WTC11 (cell line): ENCODE results near the gene CDV3. TPM values are rescaled to one million over a fixed set of nuclear protein-coding genes. Genes with fewer than 3 reads are reported as not detected.

Experiments
- ATAC-seq: fragments of 200-7000 bp; cut with Tn5 transposase; 2 replicates; pipeline ENCODE4 v1.10.0; 2021; ENCODE audit warnings: mild to moderate bottlenecking, moderate library complexity
- CTCF ChIA-PET: fragments of 300-600 bp; sonication (Branson Sonifier 250); formaldehyde crosslinking; loops from one replicate; lab custom pipeline; 2021; ENCODE audit warnings: antibody characterized with exemption; lab: Charles Lee
- POLR2A ChIA-PET: fragments of 350-600 bp; sonication (Branson Sonifier 250); formaldehyde crosslinking; loops from one replicate; lab custom pipeline; 2021; ENCODE audit warnings: antibody characterized with exemption; lab: Charles Lee
- DNase-seq: peaks from one replicate; pipeline ENCODE4 v3.0.0; 2021; ENCODE audit warnings: low spot score
- H3K27ac Mint-ChIP-seq: 2 replicates; pipeline ENCODE4 v1.8.0; 2021; ENCODE audit warnings: mixed read lengths
- H3K27me3 Mint-ChIP-seq: 2 replicates; pipeline ENCODE4 v1.8.0; 2021; ENCODE audit warnings: low read depth, mild to moderate bottlenecking, moderate library complexity, mixed read lengths
- H3K36me3 Mint-ChIP-seq: 2 replicates; pipeline ENCODE4 v1.8.0; 2021; ENCODE audit warnings: mixed read lengths
- H3K4me1 Mint-ChIP-seq: 2 replicates; pipeline ENCODE4 v1.8.0; 2022; ENCODE audit warnings: mixed read lengths
- H3K4me3 Mint-ChIP-seq: 2 replicates; pipeline ENCODE4 v1.8.0; 2021; ENCODE audit warnings: mild to moderate bottlenecking, moderate library complexity, mixed read lengths
- H3K9me3 Mint-ChIP-seq: 2 replicates; pipeline ENCODE4 v1.8.0; 2021; ENCODE audit warnings: mixed read lengths
- AFF4 ChIP-seq: sonication (generic); formaldehyde crosslinking; IDR thresholded peaks from 2 replicates; pipeline ENCODE4 v1.8.1; 2023; ENCODE audit warnings: mild to moderate bottlenecking, missing genetic modification reagents, borderline replicate concordance
- CBFB ChIP-seq: sonication (generic); formaldehyde crosslinking; IDR thresholded peaks from 2 replicates; pipeline ENCODE4 v1.8.1; 2022; ENCODE audit warnings: mild to moderate bottlenecking, low read depth, missing genetic modification reagents
- E2F5 ChIP-seq: sonication (generic); formaldehyde crosslinking; IDR thresholded peaks from 2 replicates; pipeline ENCODE4 v1.8.1; 2022; ENCODE audit warnings: mild to moderate bottlenecking, moderate library complexity, missing genetic modification reagents
- ERG ChIP-seq: fragments of 250-450 bp; sonication (Bioruptor Pico); IDR thresholded peaks from 2 replicates; pipeline ENCODE4 v1.8.0; 2021; ENCODE audit warnings: mild to moderate bottlenecking
- GTF2I ChIP-seq: fragments of 250-450 bp; sonication (Bioruptor Pico); conservative IDR thresholded peaks from 2 replicates; pipeline ENCODE4 v1.4.0; 2021; ENCODE audit warnings: mild to moderate bottlenecking
- IRF2 ChIP-seq: sonication (generic); formaldehyde crosslinking; IDR thresholded peaks from 2 replicates; pipeline ENCODE4 v1.8.0; 2022; ENCODE audit warnings: low read depth, missing genetic modification reagents, borderline replicate concordance
- KAT7 ChIP-seq: sonication (generic); formaldehyde crosslinking; IDR thresholded peaks from 2 replicates; pipeline ENCODE4 v1.8.1; 2023; ENCODE audit warnings: missing genetic modification reagents, mild to moderate bottlenecking, borderline replicate concordance
- NFATC4 ChIP-seq: fragments of 250-450 bp; sonication (Bioruptor Pico); IDR thresholded peaks from 2 replicates; pipeline ENCODE4 v1.9.0; 2021; ENCODE audit warnings: mild to moderate bottlenecking
- NFYB ChIP-seq: sonication (generic); formaldehyde crosslinking; conservative IDR thresholded peaks from 2 replicates; pipeline ENCODE4 v1.8.0; 2022; ENCODE audit warnings: low read depth, missing genetic modification reagents
- NR1H2 ChIP-seq: sonication (generic); formaldehyde crosslinking; IDR thresholded peaks from 2 replicates; pipeline ENCODE4 v1.9.0; 2021; ENCODE audit warnings: mild to moderate bottlenecking, moderate library complexity, missing genetic modification reagents
- ZMAT4 ChIP-seq: fragments of 250-450 bp; sonication (Bioruptor Pico); IDR thresholded peaks from 2 replicates; pipeline ENCODE4 v1.9.0; 2021; ENCODE audit warnings: mild to moderate bottlenecking
- ZNF219 ChIP-seq: sonication (generic); formaldehyde crosslinking; IDR thresholded peaks from 2 replicates; pipeline ENCODE4 v1.8.0; 2023; ENCODE audit warnings: missing genetic modification reagents, mild to moderate bottlenecking, borderline replicate concordance
- ZNF281 ChIP-seq: sonication (generic); formaldehyde crosslinking; IDR thresholded peaks from 2 replicates; pipeline ENCODE4 v1.8.0; 2023; ENCODE audit warnings: mild to moderate bottlenecking, missing genetic modification reagents
- ZNF317 ChIP-seq: sonication (generic); formaldehyde crosslinking; IDR thresholded peaks from 2 replicates; pipeline ENCODE4 v1.8.1; 2023; ENCODE audit warnings: low read depth, mild to moderate bottlenecking, moderate library complexity, missing genetic modification reagents, borderline replicate concordance
- ZNF671 ChIP-seq: fragments of 250-450 bp; sonication (Bioruptor Pico); IDR thresholded peaks from 2 replicates; pipeline ENCODE4 v1.8.0; 2021; ENCODE audit warnings: mild to moderate bottlenecking
- total RNA-seq: library from RNA; stranded (reverse); gene quantifications from 3 replicates; pipeline ENCODE4 v1.2.3, GENCODE V29; 2021

The CDV3 gene
- total RNA-seq, 1 experiment from 2014 or later = 162 TPM

- TF ChIP-seq ZNF219 (CRISPR knock-in tag) = no peak
- TF ChIP-seq NFYB (CRISPR knock-in tag) = no peak
- no peak for TF ChIP-seq KAT7 (CRISPR knock-in tag)
- TF ChIP-seq E2F5 (CRISPR knock-in tag) = no peak
- TF ChIP-seq ZNF317 (CRISPR knock-in tag) = no peak
- no peak for TF ChIP-seq ZNF671 (CRISPR knock-in tag)
- TF ChIP-seq CBFB (CRISPR knock-in tag) = no peak
Observed at GRCh38 chr3:133575086-133575485, 1.6 kb downstream of the CDV3 start (continued).

- H3K9me3 Mint-ChIP-seq = no peaks in the 10 kb centered on the region
- peaks cover 54% of the 10 kb centered on the region for H3K36me3 Mint-ChIP-seq
- H3K27me3 Mint-ChIP-seq = no peaks in the 10 kb centered on the region
- DNase-seq (no peak), ATAC-seq (no peak)
- POLR2A ChIA-PET = no interaction called here
- TF ChIP-seq ERG (CRISPR knock-in tag) (no peak), IRF2 (no peak), GTF2I (CRISPR knock-in tag) (no peak), NFYB (CRISPR knock-in tag) (no peak), ZNF281 (no peak), NR1H2 (CRISPR knock-in tag) (no peak), AFF4 (CRISPR knock-in tag) (no peak)
- H3K4me1 Mint-ChIP-seq = peaks cover 36% of the 10 kb centered on the region
- H3K4me3 Mint-ChIP-seq = peak overlapping the region; percentile 97
- peak overlapping the region; percentile 87 for H3K27ac Mint-ChIP-seq
- CTCF ChIA-PET = no interaction called here
Observed at GRCh38 chr3:133576169-133576568, 2.7 kb downstream of the CDV3 start.

GRCh38 chr3:133578548-133579191 lies 5.2 kb downstream of the CDV3 start:
- Mint-ChIP-seq H3K27ac (peak overlapping the region; percentile 82; the same call in 1 of the 2 replicates), H3K27me3 (no peaks in the 10 kb centered on the region), H3K36me3 (peaks cover 72% of the 10 kb centered on the region), H3K4me3 (no peak overlapping the region), H3K4me1 (peaks cover 31% of the 10 kb centered on the region), H3K9me3 (no peaks in the 10 kb centered on the region)
- ChIA-PET CTCF (interaction anchor here (0.6 to 1.7 kb wide), 20 partner anchors 9 to 848 kb away, joined by 3 to 17 read pairs (median 4); no protein-coding TSS in a partner anchor), POLR2A (no interaction called here)
- TF ChIP-seq NFATC4 (CRISPR knock-in tag) (no peak), ZMAT4 (no peak)
- ATAC-seq = peak; percentile 64
- DNase-seq = no peak
